Measurements from ENCODE around the gene ZFHX3.

GRCh38 chr16:72834499-72834898 lies 213.4 kb downstream of the ZFHX3 start:
- TF ChIP-seq REST (IDR thresholded peaks at IDR 0.05; ENCODE audit: borderline replicate concordance), result no peak
- TF ChIP-seq REST (CRISPR knock-in tag; IDR thresholded peaks at IDR 0.05; ENCODE audit: low read depth), result no peak
- no peak for TF ChIP-seq NFE2L1 (tag; IDR thresholded peaks at IDR 0.05; ENCODE audit: borderline replicate concordance, low read depth)
- TF ChIP-seq ZBED1 (IDR thresholded peaks at IDR 0.05), result no peak
- TF ChIP-seq ZBTB49 (CRISPR knock-in tag; IDR thresholded peaks at IDR 0.05; ENCODE audit: borderline replicate concordance), result no peak
- no peak for TF ChIP-seq GTF2F1 (IDR thresholded peaks at IDR 0.05; ENCODE audit: low read depth, low read length)
- no peak for TF ChIP-seq TBL1XR1 (IDR thresholded peaks at IDR 0.05; ENCODE audit: low read length in 2 of 2)
- no peak for TF ChIP-seq POLR2A (conservative IDR thresholded peaks at IDR 0.05)
- TF ChIP-seq, protein P1, sequence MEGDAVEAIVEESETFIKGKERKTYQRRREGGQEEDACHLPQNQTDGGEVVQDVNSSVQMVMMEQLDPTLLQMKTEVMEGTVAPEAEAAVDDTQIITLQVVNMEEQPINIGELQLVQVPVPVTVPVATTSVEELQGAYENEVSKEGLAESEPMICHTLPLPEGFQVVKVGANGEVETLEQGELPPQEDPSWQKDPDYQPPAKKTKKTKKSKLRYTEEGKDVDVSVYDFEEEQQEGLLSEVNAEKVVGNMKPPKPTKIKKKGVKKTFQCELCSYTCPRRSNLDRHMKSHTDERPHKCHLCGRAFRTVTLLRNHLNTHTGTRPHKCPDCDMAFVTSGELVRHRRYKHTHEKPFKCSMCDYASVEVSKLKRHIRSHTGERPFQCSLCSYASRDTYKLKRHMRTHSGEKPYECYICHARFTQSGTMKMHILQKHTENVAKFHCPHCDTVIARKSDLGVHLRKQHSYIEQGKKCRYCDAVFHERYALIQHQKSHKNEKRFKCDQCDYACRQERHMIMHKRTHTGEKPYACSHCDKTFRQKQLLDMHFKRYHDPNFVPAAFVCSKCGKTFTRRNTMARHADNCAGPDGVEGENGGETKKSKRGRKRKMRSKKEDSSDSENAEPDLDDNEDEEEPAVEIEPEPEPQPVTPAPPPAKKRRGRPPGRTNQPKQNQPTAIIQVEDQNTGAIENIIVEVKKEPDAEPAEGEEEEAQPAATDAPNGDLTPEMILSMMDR (IDR thresholded peaks at IDR 0.05 in 2 of 3, conservative IDR thresholded peaks at IDR 0.05 in 1 of 3; ENCODE audit: insufficient read depth in 2 of 3, low read depth in 1 of 3, low read length in 3 of 3), result no peak
- TF ChIP-seq TEAD4 (IDR thresholded peaks at IDR 0.05; ENCODE audit: low read length), result no peak
- no peak for TF ChIP-seq TEAD4 (CRISPR knock-in tag; IDR thresholded peaks at IDR 0.05; ENCODE audit: borderline replicate concordance)
- no peak for TF ChIP-seq ZNF436 (CRISPR knock-in tag; IDR thresholded peaks at IDR 0.05)
- TF ChIP-seq ATF3 (IDR thresholded peaks at IDR 0.05), result no peak
- TF ChIP-seq ATF3 (CRISPR knock-in tag; conservative IDR thresholded peaks at IDR 0.05), result no peak
- no peak for TF ChIP-seq BRCA1 (IDR thresholded peaks at IDR 0.05)
- TF ChIP-seq BRCA1 (CRISPR knock-in tag; IDR thresholded peaks at IDR 0.05), result no peak

Measured in K562 (cell line).